Measurements from ENCODE around the gene CETN2. TPM values are rescaled to one million over a fixed set of nuclear protein-coding genes. Genes with fewer than 3 reads are reported as not detected.
A peak's percentile ranks its signal among the peaks of the same experiment; 100 is the strongest.

The CETN2 gene
- total and polyA plus RNA-seq, 4 donors, result 47.7 to 81.8 (median 66.8) TPM

GRCh38 chrX:152831391-152831790 is 834 bp upstream of the CETN2 start:
- Histone ChIP-seq H3K4me1 (ENCODE audit: control insufficient read depth in 5 of 5, insufficient read depth in 5 of 5, low read length in 5 of 5) (peaks cover 0 to 4% (median 0%) of the 10 kb centered on the region in 5 donors), H3K9ac (ENCODE audit: insufficient read depth in 1 of 2, low read length in 2 of 2) (peak overlapping the region; percentile 79 to 93), H3K27me3 (ENCODE audit: control insufficient read depth in 3 of 3, insufficient read depth in 3 of 3, low read length in 2 of 3) (no peaks in the 10 kb centered on the region), H3K27ac (ENCODE audit: low read depth in 1 of 2, low read length in 1 of 2) (peak overlapping the region; percentile 61 to 79), H3K4me3 (peak overlapping the region; percentile 73), H3K36me3 (ENCODE audit: control insufficient read depth in 4 of 4, insufficient read depth in 4 of 4, low read length in 4 of 4) (peaks cover 0 to 11% (median 0%) of the 10 kb centered on the region in 4 donors), H3K9me3 (ENCODE audit: control insufficient read depth in 4 of 4, insufficient read depth in 3 of 4, low read length in 3 of 4) (peaks cover 0 to 4% (median 0%) of the 10 kb centered on the region in 4 donors)
- DNase-seq (peak in 1 of 3 donors; percentile 0), ATAC-seq (ENCODE audit: insufficient read depth, low FRiP score) (no peak)
- TF ChIP-seq CTCF (IDR thresholded peaks at IDR 0.05; ENCODE audit: control extremely low read depth, extremely low read depth), result no peak
- 11 to 32% methylated on average over 8 to 10 of the region's 10 CpGs for WGBS, 2 donors

- Histone ChIP-seq H3K36me3 (ENCODE audit: control insufficient read depth in 4 of 4, insufficient read depth in 4 of 4, low read length in 4 of 4) (peaks cover 0 to 7% (median 0%) of the 10 kb centered on the region in 4 donors), H3K27me3 (ENCODE audit: control insufficient read depth in 3 of 3, insufficient read depth in 3 of 3, low read length in 2 of 3) (peaks cover 0 to 3% (median 0%) of the 10 kb centered on the region in 3 donors), H3K9ac (ENCODE audit: insufficient read depth in 1 of 2, low read length in 2 of 2) (no peak overlapping the region), H3K27ac (ENCODE audit: low read depth in 1 of 2, low read length in 1 of 2) (no peak overlapping the region), H3K4me3 (no peak overlapping the region), H3K4me1 (ENCODE audit: control insufficient read depth in 5 of 5, insufficient read depth in 5 of 5, low read length in 5 of 5) (no peaks in the 10 kb centered on the region), H3K9me3 (ENCODE audit: control insufficient read depth in 4 of 4, insufficient read depth in 3 of 4, low read length in 3 of 4) (no peaks in the 10 kb centered on the region)
- no peak for ATAC-seq (ENCODE audit: insufficient read depth, low FRiP score)
- TF ChIP-seq CTCF (IDR thresholded peaks at IDR 0.05; ENCODE audit: control extremely low read depth, extremely low read depth), result no peak
- WGBS, 2 donors, result 56 to 57% methylated on average over 7 of the region's 7 CpGs
- no peak for DNase-seq
Measured at GRCh38 chrX:152824841-152825374, 5.6 kb downstream of the CETN2 start.

GRCh38 chrX:152823657-152824056 is 6.9 kb downstream of the CETN2 start:
- ATAC-seq (ENCODE audit: insufficient read depth, low FRiP score) (no peak), DNase-seq (no peak)
- Histone ChIP-seq H3K36me3 (ENCODE audit: control insufficient read depth in 4 of 4, insufficient read depth in 4 of 4, low read length in 4 of 4) (peaks cover 0 to 4% (median 0%) of the 10 kb centered on the region in 4 donors), H3K4me1 (ENCODE audit: control insufficient read depth in 5 of 5, insufficient read depth in 5 of 5, low read length in 5 of 5) (no peaks in the 10 kb centered on the region), H3K9ac (ENCODE audit: insufficient read depth in 1 of 2, low read length in 2 of 2) (no peak overlapping the region), H3K27ac (ENCODE audit: low read depth in 1 of 2, low read length in 1 of 2) (no peak overlapping the region), H3K9me3 (ENCODE audit: control insufficient read depth in 4 of 4, insufficient read depth in 3 of 4, low read length in 3 of 4) (no peaks in the 10 kb centered on the region), H3K4me3 (no peak overlapping the region), H3K27me3 (ENCODE audit: control insufficient read depth in 3 of 3, insufficient read depth in 3 of 3, low read length in 2 of 3) (peaks cover 0 to 3% (median 0%) of the 10 kb centered on the region in 3 donors)
- no peak for TF ChIP-seq CTCF (IDR thresholded peaks at IDR 0.05; ENCODE audit: control extremely low read depth, extremely low read depth)
- WGBS, 2 donors, result 62 to 69% methylated on average over 6 of the region's 6 CpGs

All from lung (tissue), 12 donors.